ENCODE measurements around the gene TOLLIP.

DNA sequence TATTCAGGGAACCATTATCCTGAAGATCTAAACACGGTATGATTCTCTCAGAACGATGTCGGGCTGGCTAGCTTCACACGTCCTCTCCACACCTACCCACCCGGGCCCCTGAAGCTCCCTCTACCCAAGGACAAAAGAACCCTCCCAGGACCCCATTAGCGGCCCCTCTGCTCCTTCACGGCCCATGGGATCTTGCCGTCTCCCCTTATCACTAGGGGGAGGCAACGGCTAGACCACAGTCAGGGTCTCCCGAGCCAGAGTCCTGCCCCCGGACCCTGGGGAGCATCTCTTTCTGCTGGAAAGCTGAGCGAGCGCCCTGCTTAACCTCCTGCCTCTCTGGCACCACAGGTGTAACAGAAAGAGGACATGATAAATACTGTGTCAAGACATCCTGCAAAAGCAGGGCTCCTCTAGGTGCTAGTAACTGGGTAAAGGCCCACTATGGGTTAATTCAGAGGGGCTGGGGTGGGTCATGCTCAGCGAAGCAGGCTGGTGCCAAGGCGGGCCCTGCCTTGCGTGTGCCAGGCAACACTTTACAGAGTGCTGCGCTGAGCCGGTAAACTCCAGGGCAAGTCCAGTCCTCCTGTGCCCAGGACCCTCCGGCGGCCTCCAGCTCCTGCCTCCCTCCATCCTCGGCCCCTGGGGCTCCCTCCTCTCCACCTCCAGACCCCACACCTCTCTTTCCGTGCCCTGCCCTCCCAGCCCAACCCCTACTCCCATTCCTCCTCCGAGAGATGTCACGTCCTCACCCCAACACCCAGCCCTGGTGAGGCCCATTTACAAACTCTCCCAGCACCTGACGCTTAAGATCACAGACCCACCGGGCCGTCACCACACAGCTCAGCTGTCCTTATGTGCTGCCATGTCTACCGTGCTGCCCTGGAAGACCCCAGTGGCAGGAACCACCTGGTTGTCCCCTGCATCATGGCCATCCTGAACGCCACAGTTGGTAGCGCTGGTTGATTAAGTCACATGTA lies 3.0 kb downstream of the TOLLIP start:
- TF ChIP-seq EZH2 (IDR thresholded peaks at IDR 0.05): no peak
- TF ChIP-seq POLR2AphosphoS5 (IDR thresholded peaks at IDR 0.05; ENCODE audit: borderline replicate concordance, low read depth, low read length): no peak
- no peak for TF ChIP-seq FOXP2 (optimal IDR thresholded peaks at IDR 0.05; ENCODE audit: control extremely low read depth, extremely low read length, insufficient read depth)
